Sigmoid colon (tissue), 4 donors: ENCODE data around the gene TAMM41.

Experiments used
- CTCF ChIP-seq, 4 experiments: fragments of 450-650 bp in 3 of 4; fragments of 200-600 bp in 1 of 4; IDR thresholded peaks; one replicate each; pipeline ENCODE4 v1.5.1; 2016 to 2019; ENCODE audit warnings: antibody characterized with exemption in 4 of 4, mild to moderate bottlenecking in 3 of 4, moderate library complexity in 2 of 4
- EP300 ChIP-seq, 4 donors: sonication (generic); formaldehyde crosslinking; IDR thresholded peaks; one replicate each; pipeline ENCODE4 v1.6.1; 2017; ENCODE audit warnings: antibody characterized with exemption in 4 of 4
- POLR2A ChIP-seq, 2 donors: fragments of 450-650 bp; IDR thresholded peaks; one replicate each; pipeline ENCODE4 v1.6.1; 2016; ENCODE audit warnings: antibody characterized with exemption in 2 of 2, mild to moderate bottlenecking in 2 of 2, moderate library complexity in 2 of 2
- POLR2AphosphoS5 ChIP-seq, 4 donors: sonication (generic); formaldehyde crosslinking; IDR thresholded peaks; one replicate each; pipeline ENCODE4 v1.6.1; 2017; ENCODE audit warnings: antibody characterized with exemption in 4 of 4

- TF ChIP-seq CTCF (IDR thresholded peaks at IDR 0.05) (no peak), POLR2A (IDR thresholded peaks at IDR 0.05) (no peak), EP300 (IDR thresholded peaks at IDR 0.05) (no peak), POLR2AphosphoS5 (IDR thresholded peaks at IDR 0.05) (no peak)
These were observed 76.0 kb downstream of the TAMM41 start for GRCh38 chr3:11770477-11771391.
